CD4-positive, alpha-beta T cell treated with Interleukin-12 subunit alpha and Interleukin-12 subunit beta, for 1 hour (primary cell): Measurements from ENCODE around the gene REEP6.
"Not testable (repeated sequence)": the region's sequence is repeated elsewhere in the genome, so short reads cannot be mapped to it uniquely, and the experiment has no call there.

Experiments used
- DNase-seq: peaks from one replicate; pipeline ENCODE4 v3.0.0-alpha.2; 2020

The REEP6 gene

DNA sequence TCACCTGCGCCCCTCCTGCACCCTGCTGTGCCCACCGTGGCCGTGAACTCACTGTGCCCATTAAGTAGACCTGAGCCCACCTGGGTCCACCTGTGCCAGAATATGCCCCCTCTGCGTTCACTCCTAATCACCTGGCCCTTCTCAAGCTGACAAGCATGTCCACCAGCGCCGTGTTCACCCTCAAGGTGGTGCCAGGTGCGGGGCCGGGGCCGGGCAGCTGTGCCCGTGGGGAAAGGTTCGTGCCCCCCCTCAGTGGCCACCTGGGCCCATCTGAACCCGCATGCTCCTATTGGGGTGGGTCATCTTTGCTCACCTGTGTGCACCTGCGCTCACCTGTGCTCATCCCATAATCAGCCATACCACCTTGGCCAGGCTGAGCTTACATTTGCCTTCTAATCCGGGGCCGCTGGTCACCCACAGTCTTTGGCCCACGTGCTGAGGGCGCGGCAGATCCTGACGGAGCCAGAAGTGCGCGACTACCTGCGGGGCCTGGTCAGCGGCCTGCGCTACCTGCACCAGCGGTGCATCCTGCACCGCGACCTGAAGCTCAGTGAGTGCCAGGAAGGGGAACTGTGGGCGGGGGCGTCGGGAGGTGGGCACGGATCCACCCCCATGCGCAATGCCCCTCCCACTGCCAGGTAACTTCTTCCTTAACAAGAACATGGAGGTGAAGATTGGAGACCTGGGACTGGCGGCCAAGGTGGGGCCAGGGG, 35.2 kb downstream of the REEP6 start:
- no peak for DNase-seq

DNA sequence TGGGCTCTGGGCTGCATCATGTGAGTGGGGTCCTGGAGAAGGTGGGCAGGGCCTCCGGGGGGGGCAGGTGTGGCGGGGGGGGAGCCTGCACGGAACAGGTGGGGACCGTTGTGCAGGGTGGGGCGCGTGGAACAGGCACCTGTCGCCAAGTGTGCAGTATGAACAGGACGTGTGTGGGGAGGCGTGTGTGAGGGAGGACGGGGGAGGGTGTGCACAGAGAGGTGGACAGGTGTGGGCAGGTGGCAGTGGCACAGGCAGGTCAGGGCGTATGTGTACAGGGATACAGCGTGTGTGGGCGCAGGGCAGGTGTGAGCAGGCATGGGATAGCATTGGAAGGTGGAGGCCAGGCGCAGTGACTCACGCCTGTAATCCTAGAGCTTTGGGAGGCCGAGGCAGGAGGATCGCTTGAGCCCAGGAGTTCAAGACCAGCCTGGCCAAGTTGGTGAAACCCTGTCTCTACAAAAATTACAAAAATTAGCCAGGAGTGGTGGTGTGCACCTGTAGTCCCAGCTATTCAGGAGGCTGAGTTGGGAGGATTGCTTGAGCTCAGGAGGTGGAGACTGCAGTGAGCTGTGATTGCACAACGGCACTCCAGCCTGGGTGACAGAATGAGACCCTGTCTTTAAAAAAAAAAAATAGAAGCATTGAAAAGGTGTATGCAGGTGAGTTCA, 36.1 kb downstream of the REEP6 start:
- DNase-seq, result no peak

DNA sequence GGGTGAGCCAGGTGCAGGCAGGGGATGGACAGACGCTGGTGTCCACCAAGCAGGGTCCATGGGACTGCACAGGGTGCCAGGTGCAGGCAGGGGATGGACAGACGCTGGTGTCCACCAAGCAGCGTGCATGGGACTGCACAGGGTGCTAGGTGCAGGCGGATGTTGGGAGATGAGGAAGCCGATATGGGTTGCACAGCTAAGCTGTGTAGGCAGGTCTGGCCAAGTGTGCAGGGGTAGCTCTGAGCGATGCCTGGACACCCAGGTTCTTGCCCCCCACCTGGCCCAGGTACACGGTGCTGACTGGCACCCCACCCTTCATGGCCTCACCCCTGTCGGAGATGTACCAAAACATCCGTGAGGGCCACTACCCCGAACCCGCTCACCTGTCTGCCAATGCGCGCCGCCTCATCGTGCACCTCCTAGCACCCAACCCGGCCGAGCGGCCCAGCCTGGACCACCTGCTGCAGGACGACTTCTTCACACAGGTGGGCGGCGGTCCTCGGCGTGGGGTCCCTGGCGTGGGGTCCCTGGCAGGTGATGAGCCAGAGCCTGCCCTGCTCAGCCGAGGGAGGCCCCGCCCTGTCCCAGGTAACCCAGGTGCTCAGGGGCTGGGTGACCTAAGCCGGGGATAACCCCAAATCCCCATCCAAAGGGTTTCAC, 36.8 kb downstream of the REEP6 start:
- DNase-seq, result no peak

DNA sequence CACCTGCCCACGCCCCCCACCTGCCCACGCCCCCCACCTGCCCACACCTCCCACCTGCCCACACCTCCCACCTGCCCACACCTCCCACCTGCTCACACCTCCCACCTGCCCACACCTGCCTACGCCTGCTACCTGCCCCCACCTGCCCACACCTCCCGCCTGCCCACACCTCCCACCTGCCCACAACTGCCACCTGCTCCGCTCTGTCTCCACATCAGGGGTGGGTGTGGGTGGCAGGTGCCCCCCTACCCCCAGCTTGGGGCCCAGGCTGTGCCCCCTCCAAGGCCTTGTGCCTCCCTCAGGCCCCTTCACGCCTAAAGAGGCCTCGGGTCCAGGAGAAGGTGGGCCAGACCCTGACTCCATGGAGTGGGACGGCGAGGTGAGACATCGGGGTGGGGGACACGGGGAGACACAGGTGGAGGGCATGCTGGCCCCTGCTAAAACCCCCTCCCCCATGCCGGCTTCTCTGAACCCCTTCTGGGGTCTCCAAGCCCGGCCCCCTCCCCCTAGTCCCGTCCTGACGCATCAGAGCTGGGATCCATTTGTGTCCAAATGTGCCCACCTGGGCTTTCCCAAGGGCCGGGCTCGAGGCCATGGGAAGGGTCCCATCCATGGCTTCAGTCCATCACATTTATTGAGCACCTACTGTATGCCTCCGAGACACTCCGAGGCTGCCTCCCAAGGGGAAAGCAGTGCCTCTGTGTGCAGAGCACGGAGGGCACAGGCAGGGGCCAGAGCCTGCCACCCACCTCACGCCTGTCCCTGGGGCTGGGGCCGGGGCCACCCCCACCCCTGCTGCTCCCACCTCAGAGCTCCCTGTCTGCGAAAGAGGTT, 37.8 kb downstream of the REEP6 start:
- no peak for DNase-seq

DNA sequence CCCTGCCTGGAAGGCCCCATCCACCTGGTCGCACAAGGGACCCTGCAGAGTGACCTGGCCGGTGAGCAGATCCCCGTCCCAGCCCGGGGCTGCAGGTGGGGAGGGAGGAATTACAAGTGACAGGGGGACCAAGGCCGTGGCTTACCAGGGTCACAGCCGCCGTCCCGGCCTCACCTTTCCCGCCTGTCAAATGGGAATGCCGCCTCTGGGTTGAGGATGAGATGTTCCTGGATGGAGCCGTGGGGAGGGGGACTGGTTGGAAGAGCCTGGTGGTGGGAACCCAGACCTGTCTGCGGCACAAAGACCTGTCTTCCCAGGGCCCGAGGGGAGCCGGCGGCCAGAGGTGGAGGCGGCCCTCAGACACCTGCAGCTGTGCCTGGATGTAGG, 38.4 kb downstream of the REEP6 start:
- no peak for DNase-seq

DNA sequence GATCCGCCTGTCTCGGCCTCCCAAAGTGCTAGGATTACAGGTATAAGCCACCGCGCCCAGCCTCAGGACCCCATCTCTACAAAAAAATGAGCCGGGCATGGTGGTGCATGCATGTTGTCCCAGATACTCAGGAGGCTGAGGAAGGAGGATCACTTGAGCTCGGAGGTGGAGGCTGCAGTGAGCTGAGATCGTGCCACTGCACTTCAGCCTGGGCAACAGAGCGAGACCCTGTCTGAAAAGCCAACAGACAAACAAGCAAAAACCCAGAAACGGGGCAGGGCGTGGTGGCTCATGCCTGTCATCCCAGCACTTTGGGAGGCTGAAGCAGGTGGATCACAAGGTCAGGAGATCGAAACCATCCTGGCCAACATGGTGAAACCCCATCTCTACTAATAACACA, 39.9 kb downstream of the REEP6 start:
- not testable (repeated sequence) for DNase-seq

DNA sequence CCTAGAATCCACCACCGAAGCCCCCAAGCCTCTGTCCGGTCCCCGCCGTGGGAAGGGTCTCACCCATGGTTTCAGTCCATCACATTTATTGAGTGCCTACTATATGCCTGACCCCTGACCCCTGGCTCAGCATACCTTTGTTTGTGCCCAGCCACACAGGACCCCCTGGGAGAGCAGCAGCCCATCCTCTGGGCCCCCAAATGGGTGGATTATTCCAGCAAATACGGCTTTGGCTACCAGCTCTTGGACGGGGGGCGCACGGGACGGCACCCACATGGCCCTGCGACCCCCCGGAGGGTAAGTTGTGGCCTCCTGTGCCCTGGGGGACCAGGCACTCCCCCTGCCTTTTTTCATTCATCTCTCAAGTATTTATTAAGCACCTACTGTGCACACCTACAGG, 40.6 kb downstream of the REEP6 start:
- DNase-seq, result no peak

DNA sequence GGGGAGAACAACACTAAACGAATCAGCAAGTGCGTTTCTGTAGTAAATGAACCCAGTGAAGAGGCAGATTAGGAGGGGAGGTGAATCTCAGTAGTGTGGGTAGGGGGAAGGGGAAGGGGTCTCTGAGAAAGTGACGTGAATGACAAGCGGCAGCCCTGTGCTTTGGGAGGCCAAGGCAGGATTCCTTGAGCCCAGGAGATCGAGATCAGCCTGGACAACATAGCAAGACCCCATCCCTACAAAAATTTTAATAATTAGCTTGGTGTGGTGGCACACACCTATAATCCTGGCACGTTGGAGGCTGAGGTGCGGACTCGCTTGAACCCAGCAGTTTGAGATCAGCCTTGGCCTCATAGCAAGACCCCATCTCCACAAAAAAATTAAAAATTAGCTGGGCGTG, 41.0 kb downstream of the REEP6 start:
- DNase-seq, result no peak

DNA sequence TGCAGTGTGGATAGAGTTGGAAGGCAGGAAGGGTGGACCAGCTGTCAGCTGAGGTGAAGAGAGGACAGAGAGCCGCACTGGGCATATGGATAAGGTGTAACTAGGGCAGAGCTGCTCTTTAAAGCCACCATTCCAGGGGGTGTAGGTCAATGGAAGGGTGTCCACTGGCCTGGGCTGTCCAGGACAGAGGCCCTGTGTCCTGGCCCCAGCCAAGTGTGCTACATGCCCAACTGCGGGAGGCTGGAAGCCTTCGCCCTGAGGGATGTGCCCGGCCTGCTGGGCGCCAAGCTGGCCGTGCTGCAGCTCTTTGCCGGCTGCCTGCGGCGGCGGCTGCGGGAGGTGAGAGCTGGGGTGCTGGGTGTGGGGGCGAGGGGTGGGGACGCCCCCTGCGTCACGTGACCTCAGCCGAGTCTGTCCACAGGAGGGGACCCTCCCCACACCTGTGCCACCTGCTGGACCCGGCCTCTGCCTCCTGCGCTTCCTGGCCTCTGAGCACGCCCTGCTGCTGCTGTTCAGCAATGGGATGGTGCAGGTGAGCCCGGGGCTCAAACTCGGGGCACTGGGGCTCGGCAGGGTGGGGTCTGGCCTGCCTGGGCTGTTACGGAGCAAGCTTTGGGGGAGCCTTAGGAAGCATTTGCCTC, 42.6 kb downstream of the REEP6 start:
- DNase-seq, result no peak

DNA sequence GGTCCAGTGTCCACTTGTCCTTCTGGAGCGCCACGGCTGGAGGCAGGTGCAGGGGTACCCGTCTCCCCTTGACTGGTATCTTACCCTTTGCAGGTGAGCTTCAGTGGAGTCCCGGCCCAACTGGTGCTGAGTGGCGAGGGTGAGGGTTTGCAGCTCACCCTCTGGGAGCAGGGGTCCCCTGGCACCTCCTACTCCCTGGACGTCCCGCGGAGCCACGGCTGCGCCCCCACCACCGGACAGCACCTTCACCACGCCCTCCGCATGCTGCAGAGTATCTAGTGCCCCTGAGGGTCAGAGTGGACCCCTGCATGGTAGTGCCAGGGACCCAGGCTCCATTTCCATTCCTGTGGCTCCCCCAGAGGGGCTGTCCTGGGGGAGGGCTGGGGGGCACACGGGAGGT, 44.0 kb downstream of the REEP6 start:
- DNase-seq, result no peak

DNA sequence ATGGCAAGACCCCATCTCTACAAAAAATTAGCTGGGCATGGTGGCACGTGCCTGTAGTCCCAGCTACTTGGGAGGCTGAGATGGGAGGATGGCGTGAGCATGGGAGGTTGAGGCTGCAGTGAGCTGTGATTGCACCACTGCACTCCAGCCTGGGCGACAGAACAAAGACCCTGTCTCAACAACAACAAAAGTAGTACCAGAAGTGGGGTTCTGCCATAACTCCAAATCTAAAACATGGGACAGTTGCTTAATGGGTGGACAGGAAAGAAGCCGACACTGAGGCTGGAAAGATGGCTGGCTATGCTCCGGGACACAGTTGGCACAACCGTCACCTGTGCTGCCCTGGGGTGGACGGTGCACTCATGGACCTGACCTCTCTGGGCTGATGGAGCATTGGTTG, 44.7 kb downstream of the REEP6 start:
- not testable (repeated sequence) for DNase-seq

DNA sequence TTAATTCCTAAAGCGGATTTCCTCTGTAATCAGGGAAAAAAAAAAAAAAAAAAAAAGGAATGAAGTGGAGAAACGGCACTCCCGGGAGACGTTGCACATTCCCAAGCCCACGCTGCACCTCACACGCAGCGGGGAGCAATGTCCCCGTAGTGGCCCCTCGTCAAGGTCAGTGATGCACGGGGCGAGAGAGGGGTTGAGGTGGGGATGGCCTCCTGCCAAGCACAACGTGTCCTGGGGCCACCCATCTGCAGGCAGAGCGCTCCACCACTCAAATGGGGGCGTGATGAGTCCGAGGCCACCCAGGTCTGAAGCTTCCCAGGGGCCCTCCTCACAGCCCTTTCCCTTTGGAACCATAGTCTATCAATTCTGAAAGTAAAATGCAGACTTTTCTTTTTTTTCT, 48.0 kb downstream of the REEP6 start:
- no peak for DNase-seq

DNA sequence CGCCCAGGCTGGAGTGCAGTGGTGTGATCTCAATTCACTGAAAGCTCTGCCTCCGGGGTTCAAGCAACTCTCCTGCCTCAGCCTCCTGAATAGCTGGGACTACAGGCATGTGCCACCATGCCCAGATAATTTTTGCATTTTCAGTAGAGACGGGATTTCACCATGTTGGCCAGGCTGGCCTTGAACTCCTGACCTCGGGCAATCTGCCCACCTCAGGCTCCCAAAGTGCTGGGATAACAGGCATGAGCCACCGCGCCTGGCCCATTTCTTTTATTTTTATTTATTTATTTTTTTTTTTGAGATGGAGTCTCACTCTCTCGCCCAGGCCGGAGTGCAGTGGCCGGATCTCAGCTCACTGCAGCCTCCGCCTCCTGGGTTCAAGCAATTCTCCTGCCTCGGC, 48.8 kb downstream of the REEP6 start:
- DNase-seq, result not testable (repeated sequence)

DNA sequence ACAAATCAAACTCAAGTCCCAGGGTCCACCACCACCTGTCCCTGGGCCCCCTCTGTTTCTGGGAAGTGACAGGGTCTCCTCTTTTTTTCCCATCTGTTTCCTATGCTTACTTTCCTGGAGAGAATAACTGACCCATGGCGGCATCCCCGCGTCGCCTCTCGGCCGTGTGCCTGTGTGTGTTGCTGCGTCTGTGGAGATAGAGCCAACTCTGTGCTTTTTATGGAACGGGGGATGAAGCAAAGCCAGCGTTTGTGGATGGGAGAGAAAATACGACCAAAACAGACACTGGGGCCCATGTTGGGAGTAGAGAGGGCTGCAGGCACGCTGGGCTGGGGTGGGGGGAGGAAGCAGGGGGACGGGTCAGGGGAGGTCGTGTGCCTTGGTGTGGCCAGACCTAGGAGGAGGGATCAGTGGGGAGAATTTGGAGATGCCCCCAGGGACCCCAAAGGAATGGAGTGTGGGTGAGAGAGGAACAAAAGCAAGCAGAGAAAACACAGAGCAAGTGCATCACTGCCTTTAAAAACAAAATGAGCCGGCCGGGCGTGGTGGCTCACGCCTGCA, 49.5 kb downstream of the REEP6 start:
- no peak for DNase-seq
